GM19463 (cell line): ENCODE results near the gene TUNAR.

Experiments used
- ATAC-seq: cut with Tn5 transposase; IDR thresholded peaks from one replicate; pipeline ENCODE4 v1.9.1; 2021; ENCODE audit warnings: mild to moderate bottlenecking, moderate library complexity; ENCODE audit not compliant: unreplicated experiment

The TUNAR gene

DNA sequence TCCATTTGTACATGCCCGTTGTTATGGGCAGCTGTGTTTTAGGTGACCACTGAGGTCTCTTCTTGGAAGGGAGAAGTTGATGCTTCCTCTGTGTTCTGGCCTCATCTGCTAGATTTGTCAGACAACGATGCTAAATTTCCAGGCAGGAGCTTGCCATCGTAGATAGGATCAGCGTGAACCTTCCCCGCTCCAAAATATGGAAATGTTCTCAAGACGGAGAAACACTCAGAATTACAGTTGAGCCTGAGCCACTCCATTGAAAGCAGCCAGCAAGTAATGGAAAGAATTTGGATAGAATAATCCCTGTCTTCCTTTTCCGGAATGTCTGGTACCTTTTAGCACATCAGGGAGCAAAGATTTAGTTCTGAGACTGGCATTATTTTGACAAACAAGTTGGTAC is 34.8 kb downstream of the TUNAR start:
- ATAC-seq, result no peak

GRCh38 chr14:95915330-95915729 is 38.7 kb downstream of the TUNAR start:
- no peak for ATAC-seq

GRCh38 chr14:95918466-95918865 is 41.8 kb downstream of the TUNAR start:
- no peak for ATAC-seq

DNA sequence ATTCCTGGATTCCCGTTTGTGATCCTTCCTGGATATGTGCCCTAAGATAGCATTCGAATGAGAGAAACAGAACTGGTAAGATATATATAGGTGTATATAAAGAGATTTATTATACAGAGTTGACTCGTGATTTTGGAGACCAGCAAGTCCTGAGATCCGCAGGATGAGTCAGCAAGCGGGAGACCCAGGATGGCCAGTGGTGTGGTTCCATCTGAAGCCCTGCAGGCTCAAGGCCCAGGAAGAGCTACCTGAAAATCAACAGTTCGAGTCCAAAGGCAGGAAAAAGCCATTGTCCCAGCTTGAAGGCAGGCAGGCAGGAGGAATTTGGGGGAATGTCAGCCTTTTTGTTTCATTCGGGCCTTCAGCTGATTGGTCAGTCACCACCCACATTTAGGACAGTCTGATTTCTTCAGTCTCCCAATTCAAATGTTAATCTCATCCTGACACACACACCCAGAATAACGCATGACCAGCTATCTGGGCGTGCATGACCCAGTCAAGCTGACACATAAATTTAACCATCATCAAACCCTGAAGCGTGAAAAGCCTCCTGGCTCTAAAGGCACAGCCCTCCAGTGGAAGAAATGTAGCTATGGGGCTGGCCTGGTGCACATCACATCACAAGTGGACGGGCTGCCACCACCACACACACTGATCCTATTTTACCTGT is 44.3 kb downstream of the TUNAR start:
- ATAC-seq, result no peak

- ATAC-seq, result no peak
These were observed 45.4 kb downstream of the TUNAR start for GRCh38 chr14:95922080-95922479.

DNA sequence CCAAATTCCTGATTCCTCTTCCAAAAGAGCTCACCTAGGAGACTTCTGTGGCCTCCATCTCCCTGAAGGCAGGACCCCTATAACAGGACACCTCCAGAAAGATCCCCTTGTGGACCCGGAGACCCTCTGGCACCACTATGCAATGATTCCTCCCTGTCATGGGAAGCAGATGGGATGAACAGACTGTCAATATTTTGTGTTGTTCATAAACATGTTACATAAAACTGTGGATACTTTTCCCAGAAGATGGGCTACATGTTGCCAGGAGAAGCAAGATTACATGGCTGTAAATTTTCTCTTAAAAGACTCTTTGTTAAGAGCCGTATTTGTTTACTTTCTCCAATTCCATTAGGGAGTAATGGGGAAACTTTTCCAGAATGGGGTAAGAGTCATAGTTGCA is 52.1 kb downstream of the TUNAR start:
- no peak for ATAC-seq

DNA sequence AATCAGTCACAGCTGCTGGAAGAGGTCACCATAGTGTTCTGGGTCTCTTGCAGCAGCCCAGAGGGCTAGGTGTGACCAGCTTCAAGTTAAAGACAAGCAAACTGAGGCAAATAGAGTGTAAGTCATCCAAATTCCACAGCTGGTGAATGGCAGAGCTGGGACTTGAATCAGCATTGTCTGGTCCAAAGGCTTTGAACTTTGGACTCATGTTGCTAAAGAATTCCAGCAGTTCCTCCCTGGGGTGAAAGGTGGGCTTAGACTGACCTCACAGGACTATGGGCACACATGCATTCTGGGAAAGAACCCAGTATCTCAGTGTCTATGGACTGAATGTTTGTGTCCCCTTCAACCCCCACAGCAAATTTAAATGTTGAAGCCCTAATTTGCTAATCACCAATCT is 54.8 kb downstream of the TUNAR start:
- ATAC-seq, result no peak

GRCh38 chr14:95935228-95935822 is 58.7 kb downstream of the TUNAR start:
- ATAC-seq, result no peak

DNA sequence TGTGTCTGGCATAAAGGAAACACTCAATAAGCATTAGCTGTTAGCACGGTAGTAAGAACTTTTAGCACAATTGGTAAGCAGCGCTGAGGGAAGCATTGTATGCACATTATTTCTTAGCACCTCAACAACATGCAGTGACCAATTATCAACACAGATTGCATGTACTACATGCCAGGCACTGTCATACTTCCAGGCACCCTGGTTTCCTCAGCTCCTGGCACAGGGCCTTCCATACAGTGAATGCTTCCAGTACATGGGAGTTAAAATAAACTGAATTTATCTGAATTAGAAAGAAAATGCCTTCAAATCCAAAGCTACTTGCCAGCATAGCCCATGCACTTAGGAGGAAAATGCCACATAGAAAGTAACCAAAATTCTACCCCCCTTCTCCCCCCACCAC is 59.4 kb downstream of the TUNAR start:
- ATAC-seq, result no peak

GRCh38 chr14:95939335-95939734 is 62.7 kb downstream of the TUNAR start:
- ATAC-seq, result no peak

DNA sequence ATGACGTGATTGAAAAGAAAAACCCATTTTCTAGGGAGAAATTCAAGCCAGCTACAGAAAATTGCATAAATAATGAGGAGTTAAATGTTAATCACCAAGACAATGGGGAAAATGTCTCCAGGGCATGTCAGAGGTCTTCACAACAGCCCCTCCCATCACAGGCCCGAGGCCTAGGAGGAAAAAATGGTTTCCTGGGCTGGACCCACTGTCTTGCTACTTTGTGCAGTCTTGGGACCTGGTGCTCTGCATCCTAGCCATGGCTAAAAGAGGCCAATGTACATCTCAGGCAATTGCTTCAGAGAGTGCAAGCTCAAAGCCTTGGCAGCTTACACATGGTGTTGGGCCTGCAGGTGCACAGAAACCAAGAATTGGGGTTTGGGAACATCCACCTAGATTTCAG is 65.3 kb downstream of the TUNAR start:
- ATAC-seq, result no peak

- no peak for ATAC-seq
These were observed 67.1 kb downstream of the TUNAR start for GRCh38 chr14:95943699-95944098.

- ATAC-seq, result no peak
These were observed 67.8 kb downstream of the TUNAR start for GRCh38 chr14:95944462-95944861.

GRCh38 chr14:95946867-95947266 is 70.2 kb downstream of the TUNAR start:
- no peak for ATAC-seq

- ATAC-seq, result no peak
These were observed 71.9 kb downstream of the TUNAR start for GRCh38 chr14:95948558-95948981.

GRCh38 chr14:95951359-95951758 is 74.7 kb downstream of the TUNAR start:
- no peak for ATAC-seq

- no peak for ATAC-seq
These were observed 76.6 kb downstream of the TUNAR start for GRCh38 chr14:95953111-95953724.

DNA sequence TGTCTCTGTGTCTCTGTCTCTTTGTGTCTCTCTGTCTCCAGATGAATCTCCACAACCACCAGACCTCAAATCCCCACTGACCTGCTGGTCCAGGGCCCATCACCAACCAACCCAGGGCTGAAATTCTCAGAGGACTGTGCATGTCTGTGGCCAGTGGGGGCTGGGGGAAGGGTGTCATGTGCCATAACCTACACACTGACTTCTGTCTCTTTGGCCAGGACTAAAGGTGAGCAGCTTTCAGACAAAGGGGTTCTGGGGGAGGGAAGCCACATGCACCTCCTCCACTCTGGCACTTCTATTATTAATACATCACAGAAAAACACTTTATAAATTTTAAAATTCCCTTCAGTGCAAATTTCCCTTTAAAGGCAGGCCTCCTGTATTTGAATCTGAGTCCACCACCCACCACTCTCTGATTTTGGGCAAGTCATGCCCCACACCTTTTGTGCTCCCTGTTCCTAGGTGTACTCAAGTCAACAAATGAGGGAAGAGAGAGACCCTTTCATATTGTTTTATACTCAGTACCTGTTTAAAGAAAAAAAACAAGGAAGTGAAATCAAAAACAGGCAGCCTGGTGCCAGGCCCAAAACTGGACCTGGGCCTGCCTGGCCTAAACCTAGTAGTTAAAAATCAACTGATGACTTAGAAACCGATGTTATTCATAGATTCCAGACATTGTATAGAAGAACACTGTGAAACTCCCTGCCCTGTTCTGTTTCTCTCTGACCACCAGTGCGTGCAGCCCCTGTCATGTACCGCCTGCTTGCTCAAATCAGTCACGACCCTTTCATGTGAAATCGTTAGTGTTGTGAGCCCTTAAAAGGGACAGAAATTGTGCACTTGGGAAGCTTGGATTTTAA is 80.2 kb downstream of the TUNAR start:
- no peak for ATAC-seq

- no peak for ATAC-seq
These were observed 81.5 kb downstream of the TUNAR start for GRCh38 chr14:95958105-95958504.

DNA sequence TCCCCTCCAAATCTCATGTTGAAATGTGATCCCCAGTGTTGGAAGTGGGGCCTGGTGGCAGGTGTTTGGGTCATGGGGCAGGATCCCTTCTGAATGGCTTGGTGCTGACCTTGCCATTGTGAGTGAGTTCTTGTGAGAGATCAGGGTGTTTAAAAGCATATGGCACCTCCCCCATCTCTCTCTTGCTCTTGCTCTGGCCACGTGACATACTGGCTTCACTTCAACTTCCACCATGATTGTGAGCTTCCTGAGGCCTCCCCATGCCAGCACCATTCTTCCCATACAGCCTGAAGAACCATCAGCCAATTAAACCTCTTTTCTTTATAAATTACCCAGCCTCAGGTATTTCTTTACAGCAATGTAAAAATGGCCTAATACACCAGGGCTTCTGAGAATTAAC is 82.7 kb downstream of the TUNAR start:
- ATAC-seq, result no peak

DNA sequence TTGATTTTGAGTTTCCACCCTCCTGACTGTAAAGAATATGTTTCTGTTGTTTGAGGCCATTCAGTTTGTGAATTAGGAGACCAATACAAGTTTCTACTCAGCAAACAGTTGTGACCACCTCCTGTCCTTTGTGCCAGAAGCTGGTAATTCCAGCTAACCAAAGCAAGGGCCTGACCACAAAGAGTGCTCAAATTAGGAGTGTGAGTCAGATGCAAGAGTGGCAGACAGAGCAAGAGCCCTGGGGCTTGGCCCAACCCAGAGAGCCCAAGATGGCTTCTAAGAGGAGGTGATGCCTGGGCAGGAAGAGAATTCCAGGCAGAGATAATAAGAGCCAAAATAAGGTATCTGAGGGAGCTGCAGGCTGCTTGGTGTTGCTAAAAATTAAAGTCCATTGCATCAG is 84.8 kb downstream of the TUNAR start:
- no peak for ATAC-seq

GRCh38 chr14:95964901-95965300 is 88.3 kb downstream of the TUNAR start:
- ATAC-seq, result no peak
